ENCODE data around the gene ECI2. TPM values are rescaled to one million over a fixed set of nuclear protein-coding genes. Genes with fewer than 3 reads are reported as not detected.

ECI2 gene
- total RNA-seq, 1 donor from 2014 or later: 84.7 TPM

GRCh38 chr6:4108561-4109093 is 26.7 kb downstream of the ECI2 start:
- peaks cover 0 to 3% of the 10 kb centered on the region in 2 donors for H3K4me1 ChIP-seq
- peaks cover 0 to 13% of the 10 kb centered on the region in 2 donors for H3K9me3 ChIP-seq
- intact Hi-C loops (cut with DNase I): no loop called here
- no peaks in the 10 kb centered on the region for H3K36me3 ChIP-seq
- no peaks in the 10 kb centered on the region for H3K27me3 ChIP-seq
- H3K4me3 ChIP-seq: no peak overlapping the region
- no peak overlapping the region for H3K27ac ChIP-seq
- DNase-seq (ENCODE audit: low spot score in 2 of 2): no peak
- no peak for TF ChIP-seq CTCF (IDR thresholded peaks at IDR 0.05)

- Histone ChIP-seq H3K4me1 (peaks cover 0 to 3% of the 10 kb centered on the region in 2 donors), H3K27me3 (no peaks in the 10 kb centered on the region), H3K9me3 (peaks cover 0 to 7% of the 10 kb centered on the region in 2 donors), H3K27ac (no peak overlapping the region), H3K4me3 (no peak overlapping the region), H3K36me3 (no peaks in the 10 kb centered on the region)
- no peak for TF ChIP-seq CTCF (IDR thresholded peaks at IDR 0.05)
- intact Hi-C loops (cut with DNase I): no loop called here
- DNase-seq (ENCODE audit: low spot score in 2 of 2): no peak
Observed at GRCh38 chr6:4107873-4108272, 27.5 kb downstream of the ECI2 start.

- Histone ChIP-seq H3K27ac (no peak overlapping the region), H3K36me3 (no peaks in the 10 kb centered on the region), H3K27me3 (no peaks in the 10 kb centered on the region), H3K4me3 (no peak overlapping the region), H3K4me1 (peaks cover 0 to 3% of the 10 kb centered on the region in 2 donors), H3K9me3 (no peaks in the 10 kb centered on the region)
- no peak for DNase-seq (ENCODE audit: low spot score in 2 of 2)
- no peak for TF ChIP-seq CTCF (IDR thresholded peaks at IDR 0.05)
- intact Hi-C loops (cut with DNase I): no loop called here
Observed at GRCh38 chr6:4105980-4106536, 29.3 kb downstream of the ECI2 start.

GRCh38 chr6:4103929-4104328 is 31.4 kb downstream of the ECI2 start:
- no peak for DNase-seq (ENCODE audit: low spot score in 2 of 2)

GRCh38 chr6:4102687-4103244 is 32.6 kb downstream of the ECI2 start:
- intact Hi-C loops (cut with DNase I): no loop called here

More at GRCh38 chr6:4103929-4104328, 31.4 kb downstream of the ECI2 start:
- no peak for TF ChIP-seq CTCF (IDR thresholded peaks at IDR 0.05)
- Histone ChIP-seq H3K36me3 (no peaks in the 10 kb centered on the region), H3K4me1 (no peaks in the 10 kb centered on the region), H3K4me3 (no peak overlapping the region), H3K9me3 (no peaks in the 10 kb centered on the region), H3K27me3 (no peaks in the 10 kb centered on the region), H3K27ac (no peak overlapping the region)
- intact Hi-C loops (cut with DNase I): no loop called here

More at GRCh38 chr6:4102687-4103244, 32.6 kb downstream of the ECI2 start:
- no peaks in the 10 kb centered on the region for H3K9me3 ChIP-seq
- H3K4me3 ChIP-seq: no peak overlapping the region
- no peak overlapping the region for H3K27ac ChIP-seq
- no peaks in the 10 kb centered on the region for H3K36me3 ChIP-seq
- no peaks in the 10 kb centered on the region for H3K4me1 ChIP-seq
- H3K27me3 ChIP-seq: no peaks in the 10 kb centered on the region
- no peak for DNase-seq (ENCODE audit: low spot score in 2 of 2)
- TF ChIP-seq CTCF (IDR thresholded peaks at IDR 0.05): no peak
